ENCODE measurements around the gene DCP2. TPM values are rescaled to one million over a fixed set of nuclear protein-coding genes. Genes with fewer than 3 reads are reported as not detected.

The DCP2 gene
- total RNA-seq, 1 experiment from 2014 or later, result 176 TPM

- no peaks in the 10 kb centered on the region for H3K79me1 ChIP-seq (ENCODE audit: insufficient read depth, low read depth, low read length, poor library complexity, severe bottlenecking)
- H2BK20ac ChIP-seq (ENCODE audit: low read depth, low read length, poor library complexity, severe bottlenecking), result no peak overlapping the region
- peaks cover 2 to 7% of the 10 kb centered on the region in 2 experiments; a peak in 3 of 4 replicates for H3K4me1 Mint-ChIP-seq
- H3K27me3 Mint-ChIP-seq (ENCODE audit: low read depth), result no peaks in the 10 kb centered on the region
- no peak overlapping the region for H2BK5ac ChIP-seq (ENCODE audit: insufficient read length, low read length)
- no peak overlapping the region for H3K14ac ChIP-seq (ENCODE audit: insufficient read depth, low read length)
- no peaks in the 10 kb centered on the region for H4K20me1 ChIP-seq (ENCODE audit: control insufficient read depth, insufficient read depth, insufficient read length)
- no peak overlapping the region for H3K9ac ChIP-seq (ENCODE audit: extremely low read depth, insufficient read length, low read length)
- H3K23ac ChIP-seq (ENCODE audit: insufficient read length, low read depth, low read length), result no peak overlapping the region
- H2BK15ac ChIP-seq (ENCODE audit: low read depth, low read length), result no peak overlapping the region
- no peaks in the 10 kb centered on the region for H3K27me3 ChIP-seq (ENCODE audit: insufficient read depth, low read length)
- no peak for TF ChIP-seq CTCF (conservative IDR thresholded peaks at IDR 0.05)
- H2AFZ ChIP-seq (ENCODE audit: low read length), result no peak overlapping the region
- no peaks in the 10 kb centered on the region for H3K9me3 Mint-ChIP-seq
- H3K56ac ChIP-seq (ENCODE audit: insufficient read length, low read depth, low read length), result no peak overlapping the region
- no peak overlapping the region for H4K5ac ChIP-seq (ENCODE audit: insufficient read length, low read depth, low read length)
- no peak overlapping the region for H3T11ph ChIP-seq (ENCODE audit: low read length)
- WGBS (ENCODE audit: extremely low coverage, insufficient read length, low lambda C conversion rate), result no CpG with 5 or more reads among the region's 11 CpGs
- no peaks in the 10 kb centered on the region; the same call in 1 of the 2 replicates for H3K4me1 ChIP-seq (ENCODE audit: insufficient read depth, low read length)
- DNase-seq, result no peak
- no peaks in the 10 kb centered on the region for H3K79me2 ChIP-seq (ENCODE audit: insufficient read depth, low read length)
- H2BK12ac ChIP-seq (ENCODE audit: insufficient read length, low read depth, low read length), result no peak overlapping the region
- H3K18ac ChIP-seq (ENCODE audit: insufficient read length, low read depth, low read length), result no peak overlapping the region
- no peak overlapping the region for H4K8ac ChIP-seq (replicated peaks; ENCODE audit: insufficient read length, low read depth, low read length)
- no peak overlapping the region for H3K4ac ChIP-seq (ENCODE audit: low read depth, low read length)
- no peak overlapping the region for H3K4me3 Mint-ChIP-seq
- peaks cover 0 to 11% (median 7%) of the 10 kb centered on the region in 3 experiments; a peak in 5 of 7 replicates for H3K36me3 Mint-ChIP-seq (ENCODE audit: insufficient read depth in 1 of 3, low read depth in 3 of 3)
- H3K27ac Mint-ChIP-seq, result 0 out of 7 replicates have a peak overlapping the region, but pooled peaks of 1 of the 3 experiments have one; percentile 50
- no peak overlapping the region for H4K91ac ChIP-seq (ENCODE audit: insufficient read length, low read depth, low read length)
- H2AK5ac ChIP-seq (ENCODE audit: insufficient read length, low read length), result no peak overlapping the region
- no peak overlapping the region for H3K27ac ChIP-seq (ENCODE audit: insufficient read length, low read depth, low read length)
- no peaks in the 10 kb centered on the region for H3K9me3 ChIP-seq (ENCODE audit: control insufficient read depth, low read depth, low read length)
- no peak overlapping the region for H3K4me2 ChIP-seq (ENCODE audit: insufficient read depth, insufficient read length, low read length)
- no peak overlapping the region for H2BK120ac ChIP-seq (ENCODE audit: low read depth, low read length, poor library complexity, severe bottlenecking)
- H3K23me2 ChIP-seq (ENCODE audit: insufficient read length, low read depth, low read length, poor library complexity, severe bottlenecking), result no peaks in the 10 kb centered on the region
These were observed 71.4 kb downstream of the DCP2 start for GRCh38 chr5:113047733-113048652.

All from H9 (cell line).